CD4-positive, alpha-beta T cell treated with Interleukin-17A for 1 hour (primary cell): Measurements from ENCODE around the gene PTPRN2.

Experiments used
- DNase-seq: peaks from one replicate; pipeline ENCODE4 v3.0.0-alpha.2; 2020

PTPRN2 gene

GRCh38 chr7:158486919-158487318 lies 100.7 kb downstream of the PTPRN2 start:
- DNase-seq = no peak

- DNase-seq = no peak
These were observed 102.7 kb downstream of the PTPRN2 start for GRCh38 chr7:158484801-158485531.

GRCh38 chr7:158482480-158482879 lies 105.1 kb downstream of the PTPRN2 start:
- DNase-seq = no peak

- DNase-seq = no peak
These were observed 108.0 kb downstream of the PTPRN2 start for GRCh38 chr7:158479664-158480025.

GRCh38 chr7:158479021-158479663 lies 108.5 kb downstream of the PTPRN2 start:
- no peak for DNase-seq

- DNase-seq = no peak
These were observed 109.8 kb downstream of the PTPRN2 start for GRCh38 chr7:158477866-158478265.

GRCh38 chr7:158476331-158476932 lies 111.2 kb downstream of the PTPRN2 start:
- no peak for DNase-seq

GRCh38 chr7:158475679-158476052 lies 112.0 kb downstream of the PTPRN2 start:
- no peak for DNase-seq

- DNase-seq = no peak
These were observed 112.5 kb downstream of the PTPRN2 start for GRCh38 chr7:158475036-158475678.

- DNase-seq = no peak
These were observed 113.1 kb downstream of the PTPRN2 start for GRCh38 chr7:158474488-158474887.

GRCh38 chr7:158473946-158474345 lies 113.7 kb downstream of the PTPRN2 start:
- no peak for DNase-seq

GRCh38 chr7:158473221-158473620 lies 114.4 kb downstream of the PTPRN2 start:
- DNase-seq = no peak

GRCh38 chr7:158472596-158472995 lies 115.0 kb downstream of the PTPRN2 start:
- DNase-seq = no peak

GRCh38 chr7:158471716-158472115 lies 115.9 kb downstream of the PTPRN2 start:
- DNase-seq = no peak

GRCh38 chr7:158470336-158470735 lies 117.3 kb downstream of the PTPRN2 start:
- no peak for DNase-seq

- no peak for DNase-seq
These were observed 118.1 kb downstream of the PTPRN2 start for GRCh38 chr7:158469396-158470051.

GRCh38 chr7:158468700-158469296 lies 118.8 kb downstream of the PTPRN2 start:
- DNase-seq = no peak

GRCh38 chr7:158468181-158468580 lies 119.4 kb downstream of the PTPRN2 start:
- DNase-seq = no peak

- DNase-seq = no peak
These were observed 120.1 kb downstream of the PTPRN2 start for GRCh38 chr7:158467562-158467961.

- no peak for DNase-seq
These were observed 124.3 kb downstream of the PTPRN2 start for GRCh38 chr7:158463317-158463716.

GRCh38 chr7:158461824-158462223 lies 125.8 kb downstream of the PTPRN2 start:
- DNase-seq = no peak

- no peak for DNase-seq
These were observed 127.0 kb downstream of the PTPRN2 start for GRCh38 chr7:158460665-158461064.
